B cell (primary cell): ENCODE data around the gene ROR2. TPM values are rescaled to one million over a fixed set of nuclear protein-coding genes. Genes with fewer than 3 reads are reported as not detected.

Experiments
- ATAC-seq: fragments of 200-7000 bp; cut with Tn5 transposase; one replicate; pipeline ENCODE4 v1.10.0; 2021; ENCODE audit warnings: low read depth, mild to moderate bottlenecking, moderate number of reproducible peaks, moderate library complexity
- CTCF ChIA-PET: fragments of 350-600 bp; sonication (Branson Sonifier 250); formaldehyde crosslinking; loops from one replicate; lab custom pipeline; 2021; ENCODE audit warnings: antibody characterized with exemption, inconsistent platforms; lab: Charles Lee
- POLR2A ChIA-PET: fragments of 350-600 bp; sonication (Branson Sonifier 250); formaldehyde crosslinking; loops from one replicate; lab custom pipeline; 2021; ENCODE audit warnings: antibody characterized with exemption; lab: Charles Lee
- DNase-seq: peaks from one replicate; pipeline ENCODE4 v3.0.0; 2013
- H2AFZ ChIP-seq: 2 replicates; pipeline ENCODE4 v1.6.1; 2012; ENCODE audit warnings: mild to moderate bottlenecking, low read depth, low read length; ENCODE audit not compliant: insufficient read depth, poor library complexity, severe bottlenecking
- H3K27ac ChIP-seq, 2 donors: 1 replicate in 1 of 2; 2 replicates in 1 of 2; pipeline ENCODE4 v1.5.1; 2012 to 2013; ENCODE audit warnings: low read length in 2 of 2, mild to moderate bottlenecking in 2 of 2, moderate library complexity in 1 of 2
- H3K27me3 ChIP-seq, 4 experiments: fragments of 200-600 bp in 1 of 4; sonication (generic) in 1 of 4; replicated peaks in 1 of 4; 1 replicate in 2 of 4; 2 replicates in 2 of 4; pipeline versions ENCODE4 v1.6.1 to v1.7.0; 2013 to 2016; ENCODE audit warnings: low read length in 3 of 4, mild to moderate bottlenecking in 2 of 4, mixed read lengths in 1 of 4, moderate library complexity in 1 of 4; ENCODE audit not compliant: insufficient read depth in 4 of 4, control insufficient read depth in 3 of 4; ENCODE audit errors: control extremely low read depth in 1 of 4
- H3K36me3 ChIP-seq, 2 experiments: replicated peaks in 1 of 2; 1 replicate in 1 of 2; 2 replicates in 1 of 2; pipeline versions ENCODE4 v1.6.1 to v1.7.1; 2013; ENCODE audit warnings: low read length in 1 of 2; ENCODE audit not compliant: insufficient read depth in 2 of 2, control insufficient read depth in 1 of 2; ENCODE audit errors: control extremely low read depth in 1 of 2, extremely low read depth in 1 of 2
- H3K4me1 ChIP-seq, 2 donors: fragments of 200-600 bp in 1 of 2; sonication (generic) in 1 of 2; 1 replicate in 1 of 2; 2 replicates in 1 of 2; pipeline versions ENCODE4 v1.5.1 to v1.6.1; 2013 to 2017; ENCODE audit warnings: low read length in 2 of 2; ENCODE audit not compliant: control insufficient read depth in 2 of 2, insufficient read depth in 2 of 2
- H3K4me2 ChIP-seq: replicated peaks from 2 replicates; pipeline ENCODE3; 2012; ENCODE audit warnings: mild to moderate bottlenecking, low read depth, low read length; ENCODE audit not compliant: poor library complexity, severe bottlenecking
- H3K4me3 ChIP-seq, 5 experiments: fragments of 200-600 bp in 1 of 5; sonication (generic) in 1 of 5; 1 replicate in 3 of 5; 2 replicates in 2 of 5; pipeline versions ENCODE4 v1.5.1 to v1.7.0; 2011 to 2016; ENCODE audit warnings: low read length in 4 of 5, mild to moderate bottlenecking in 4 of 5, low read depth in 2 of 5, control low read depth in 1 of 5, moderate library complexity in 1 of 5; ENCODE audit not compliant: insufficient read depth in 1 of 5; ENCODE audit errors: control extremely low read depth in 1 of 5, extremely low read depth in 1 of 5
- H3K79me2 ChIP-seq: fragments of 200-600 bp; sonication (generic); one replicate; pipeline ENCODE4 v1.6.0; 2016; ENCODE audit warnings: low read length; ENCODE audit not compliant: control insufficient read depth, insufficient read depth
- H3K9ac ChIP-seq: fragments of 200-600 bp; sonication (generic); 2 replicates; pipeline ENCODE4 v1.6.1; 2017; ENCODE audit warnings: mild to moderate bottlenecking, low read length, moderate library complexity
- H3K9me3 ChIP-seq, 3 donors: one replicate each; pipeline versions ENCODE4 v1.6.1 to v1.7.1; 2013; ENCODE audit warnings: low read length in 2 of 3; ENCODE audit not compliant: control insufficient read depth in 2 of 3, insufficient read depth in 1 of 3; ENCODE audit errors: control extremely low read depth in 1 of 3
- H4K20me1 ChIP-seq: 2 replicates; pipeline ENCODE4 v1.6.0; 2012; ENCODE audit warnings: mild to moderate bottlenecking, low read length; ENCODE audit not compliant: insufficient read depth, control insufficient read depth, poor library complexity, severe bottlenecking
- H3K27ac Mint-ChIP-seq: one replicate; pipeline ENCODE4 v1.8.0; 2021; ENCODE audit warnings: mixed read lengths
- H3K27me3 Mint-ChIP-seq: one replicate; pipeline ENCODE4 v1.8.0; 2021; ENCODE audit warnings: mixed read lengths
- H3K4me1 Mint-ChIP-seq: one replicate; pipeline ENCODE4 v1.8.0; 2021; ENCODE audit warnings: mixed read lengths
- H3K4me3 Mint-ChIP-seq: one replicate; pipeline ENCODE4 v1.8.0; 2021; ENCODE audit warnings: mixed read lengths
- H3K9me3 Mint-ChIP-seq: one replicate; pipeline ENCODE4 v1.8.0; 2022; ENCODE audit warnings: mixed read lengths; ENCODE audit not compliant: insufficient read depth
- EZH2 ChIP-seq: IDR thresholded peaks from 2 replicates; pipeline ENCODE4 v1.6.1; 2012; ENCODE audit warnings: borderline replicate concordance, low read depth, mild to moderate bottlenecking, moderate library complexity, low read length; ENCODE audit not compliant: insufficient read depth, poor library complexity, severe bottlenecking
- WGBS: methylation state at CpG from one replicate; pipeline ENCODE4 v1.1.5; 2013; ENCODE audit warnings: missing lambda C conversion rate; ENCODE audit not compliant: insufficient coverage; 5-methylcytosine and 5-hydroxymethylcytosine counted together
- intact Hi-C: fragments of 100-400 bp; cut with micrococcal nuclease; formaldehyde crosslinking; loops from one replicate; pipeline ENCODE4 v1.10.0; 2022
- polyA plus RNA-seq: library from polyadenylated mRNA; depleted of rRNA; stranded (reverse); fragments of >200 nt; gene quantifications from 2 replicates; pipeline ENCODE4 v1.2.3, GENCODE V29; 2012
- total RNA-seq, 2 donors: library from RNA; stranded (reverse); fragments of 120-200 nt in 1 of 2; gene quantifications; 1 replicate in 1 of 2; 2 replicates in 1 of 2; pipeline versions ENCODE4 v1.2.3 to v1.2.4, GENCODE V29; 2013 to 2022
- TF ChIP-seq, protein P1 (sequence below): fragments of 200-600 bp; IDR thresholded peaks from one replicate; pipeline ENCODE4 v1.8.0; 2022; ENCODE audit warnings: antibody characterized with exemption, mild to moderate bottlenecking

The ROR2 gene
- total and polyA plus RNA-seq, 2 donors (not counting 1 experiment from before 2014, with no cell fraction given), result 0.21 to 0.49 TPM

- H3K27ac Mint-ChIP-seq, result no peak overlapping the region
- H3K4me2 ChIP-seq, result no peak overlapping the region
- H3K4me3 ChIP-seq, result no peak overlapping the region
- H3K27me3 Mint-ChIP-seq, result peaks cover 18% of the 10 kb centered on the region
- H3K27me3 ChIP-seq, result peaks cover 0 to 3% (median 0%) of the 10 kb centered on the region in 4 experiments
- no peaks in the 10 kb centered on the region for H3K4me1 Mint-ChIP-seq
- H3K36me3 ChIP-seq, result no peaks in the 10 kb centered on the region
- no peak overlapping the region for H3K9ac ChIP-seq
- no peak for TF ChIP-seq EZH2
- TF ChIP-seq, protein P1, sequence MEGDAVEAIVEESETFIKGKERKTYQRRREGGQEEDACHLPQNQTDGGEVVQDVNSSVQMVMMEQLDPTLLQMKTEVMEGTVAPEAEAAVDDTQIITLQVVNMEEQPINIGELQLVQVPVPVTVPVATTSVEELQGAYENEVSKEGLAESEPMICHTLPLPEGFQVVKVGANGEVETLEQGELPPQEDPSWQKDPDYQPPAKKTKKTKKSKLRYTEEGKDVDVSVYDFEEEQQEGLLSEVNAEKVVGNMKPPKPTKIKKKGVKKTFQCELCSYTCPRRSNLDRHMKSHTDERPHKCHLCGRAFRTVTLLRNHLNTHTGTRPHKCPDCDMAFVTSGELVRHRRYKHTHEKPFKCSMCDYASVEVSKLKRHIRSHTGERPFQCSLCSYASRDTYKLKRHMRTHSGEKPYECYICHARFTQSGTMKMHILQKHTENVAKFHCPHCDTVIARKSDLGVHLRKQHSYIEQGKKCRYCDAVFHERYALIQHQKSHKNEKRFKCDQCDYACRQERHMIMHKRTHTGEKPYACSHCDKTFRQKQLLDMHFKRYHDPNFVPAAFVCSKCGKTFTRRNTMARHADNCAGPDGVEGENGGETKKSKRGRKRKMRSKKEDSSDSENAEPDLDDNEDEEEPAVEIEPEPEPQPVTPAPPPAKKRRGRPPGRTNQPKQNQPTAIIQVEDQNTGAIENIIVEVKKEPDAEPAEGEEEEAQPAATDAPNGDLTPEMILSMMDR, result no peak
- POLR2A ChIA-PET, result no interaction called here
- no peaks in the 10 kb centered on the region for H3K4me1 ChIP-seq
- H3K79me2 ChIP-seq, result no peaks in the 10 kb centered on the region
- DNase-seq (no peak), ATAC-seq (no peak)
- WGBS, result 89% methylated on average over 1 of the region's 4 CpGs
- H3K27ac ChIP-seq, result no peak overlapping the region
- CTCF ChIA-PET, result interaction anchor here (0.6 kb wide), 1 partner anchor 64 kb away, joined by 3 read pairs; no protein-coding TSS in a partner anchor
- H3K9me3 Mint-ChIP-seq, result peaks cover 5% of the 10 kb centered on the region
- H4K20me1 ChIP-seq, result no peaks in the 10 kb centered on the region
- no peak overlapping the region for H3K4me3 Mint-ChIP-seq
- H2AFZ ChIP-seq, result no peak overlapping the region
- intact Hi-C loops, result no loop called here
- no peaks in the 10 kb centered on the region for H3K9me3 ChIP-seq
These were observed 367.8 kb downstream of the ROR2 start for GRCh38 chr9:91582181-91582580.

- Histone ChIP-seq H3K27me3 (peaks cover 0 to 3% (median 0%) of the 10 kb centered on the region in 4 experiments), H3K27ac (no peak overlapping the region), H3K79me2 (no peaks in the 10 kb centered on the region), H2AFZ (no peak overlapping the region), H3K9me3 (no peaks in the 10 kb centered on the region), H4K20me1 (no peaks in the 10 kb centered on the region), H3K36me3 (no peaks in the 10 kb centered on the region), H3K4me2 (no peak overlapping the region), H3K4me1 (no peaks in the 10 kb centered on the region), H3K4me3 (no peak overlapping the region), H3K9ac (no peak overlapping the region)
- TF ChIP-seq EZH2, result no peak
- TF ChIP-seq, protein P1, result no peak
- no peak for ATAC-seq
- H3K27ac Mint-ChIP-seq, result no peak overlapping the region
- intact Hi-C loops, result no loop called here
- H3K4me1 Mint-ChIP-seq, result no peaks in the 10 kb centered on the region
- H3K4me3 Mint-ChIP-seq, result no peak overlapping the region
- POLR2A ChIA-PET, result no interaction called here
- DNase-seq, result no peak
- 20% methylated on average over 1 of the region's 2 CpGs for WGBS
- H3K27me3 Mint-ChIP-seq, result peaks cover 12% of the 10 kb centered on the region
- peaks cover 5% of the 10 kb centered on the region for H3K9me3 Mint-ChIP-seq
- CTCF ChIA-PET, result no interaction called here
These were observed 369.9 kb downstream of the ROR2 start for GRCh38 chr9:91580136-91580535.
